HG03060 (cell line): ENCODE data around the gene CALN1.
"Not testable (repeated sequence)": the region's sequence is repeated elsewhere in the genome, so short reads cannot be mapped to it uniquely, and the experiment has no call there.

ENCODE experiments used
- ATAC-seq: cut with Tn5 transposase; IDR thresholded peaks from one replicate; pipeline ENCODE4 v1.9.1; 2021; ENCODE audit warnings: low read depth, moderate number of reproducible peaks; ENCODE audit not compliant: unreplicated experiment

CALN1 gene

DNA sequence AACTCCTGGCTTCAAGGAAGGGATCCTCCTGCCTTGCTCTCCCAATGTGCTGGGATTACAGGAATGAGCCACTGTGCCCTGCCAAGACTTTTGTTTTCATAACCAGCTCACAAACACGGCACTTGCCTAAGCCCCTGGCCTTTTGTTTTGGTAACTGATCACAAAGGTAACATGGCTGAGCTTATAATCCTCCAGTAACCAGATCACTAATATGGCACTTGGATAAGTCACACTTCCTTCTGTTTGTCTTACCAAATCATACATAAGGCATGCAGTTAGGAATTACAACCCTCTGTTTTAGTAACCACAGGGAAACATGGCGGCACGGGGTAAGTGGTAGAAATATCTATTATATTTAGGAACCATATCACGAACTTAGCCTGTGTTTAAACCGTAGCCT is 577.1 kb downstream of the CALN1 start:
- no peak for ATAC-seq

DNA sequence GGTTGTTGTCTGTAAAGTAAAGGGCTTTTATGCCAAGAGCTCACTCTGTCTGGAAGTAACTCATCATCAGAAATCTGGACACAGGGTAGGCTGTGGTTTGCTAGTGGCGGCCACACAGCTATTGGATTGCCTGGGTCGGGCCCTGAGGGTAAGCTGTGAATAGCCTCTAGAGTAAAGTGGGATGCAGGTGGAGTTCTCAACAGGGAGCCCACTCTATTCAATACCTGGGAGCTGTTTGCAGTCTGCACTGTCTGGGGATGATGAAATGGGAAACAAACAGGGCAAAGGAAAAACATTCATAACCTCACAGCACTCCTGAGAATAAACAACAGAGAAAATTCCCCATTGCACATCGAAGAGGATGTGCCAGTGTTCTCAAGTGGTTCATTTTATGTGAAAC is 582.6 kb downstream of the CALN1 start:
- no peak for ATAC-seq

DNA sequence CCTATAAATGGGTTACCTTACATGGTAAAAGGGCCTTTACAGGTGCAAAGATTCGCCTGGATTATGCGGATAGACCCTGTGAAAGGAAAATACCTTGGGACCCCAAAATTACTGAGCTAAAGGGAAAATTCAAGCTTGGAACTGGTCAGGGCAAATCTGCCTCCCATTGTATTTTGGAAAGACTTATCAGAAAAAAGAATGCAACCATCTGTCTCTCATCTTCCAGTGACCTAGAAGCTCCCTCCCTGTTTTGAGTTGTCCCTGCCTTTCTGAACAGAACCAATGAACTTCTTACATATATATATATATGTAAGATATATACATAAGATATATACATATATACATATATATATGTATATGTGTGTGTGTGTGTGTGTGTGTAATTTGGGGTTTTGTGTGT is 583.8 kb downstream of the CALN1 start:
- no peak for ATAC-seq

DNA sequence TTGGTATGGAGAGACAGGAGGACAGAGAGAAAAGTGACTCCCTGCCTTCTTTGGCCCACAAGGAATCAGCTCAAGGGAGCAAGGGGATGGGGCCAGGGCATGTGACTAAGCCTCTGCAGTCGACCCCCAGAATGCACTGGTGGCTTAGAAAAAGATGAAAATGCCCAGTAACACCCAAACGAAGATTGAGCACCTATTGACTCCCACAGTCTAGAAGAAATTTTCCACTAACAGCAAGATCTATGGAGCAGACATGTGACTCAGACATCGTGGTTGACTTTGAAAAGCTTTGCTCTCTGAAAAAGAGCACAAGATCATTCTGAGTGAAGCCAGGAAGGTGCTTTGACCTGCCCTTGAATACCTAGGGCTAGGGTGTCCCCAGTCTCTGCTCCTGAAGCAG is 586.0 kb downstream of the CALN1 start:
- no peak for ATAC-seq

DNA sequence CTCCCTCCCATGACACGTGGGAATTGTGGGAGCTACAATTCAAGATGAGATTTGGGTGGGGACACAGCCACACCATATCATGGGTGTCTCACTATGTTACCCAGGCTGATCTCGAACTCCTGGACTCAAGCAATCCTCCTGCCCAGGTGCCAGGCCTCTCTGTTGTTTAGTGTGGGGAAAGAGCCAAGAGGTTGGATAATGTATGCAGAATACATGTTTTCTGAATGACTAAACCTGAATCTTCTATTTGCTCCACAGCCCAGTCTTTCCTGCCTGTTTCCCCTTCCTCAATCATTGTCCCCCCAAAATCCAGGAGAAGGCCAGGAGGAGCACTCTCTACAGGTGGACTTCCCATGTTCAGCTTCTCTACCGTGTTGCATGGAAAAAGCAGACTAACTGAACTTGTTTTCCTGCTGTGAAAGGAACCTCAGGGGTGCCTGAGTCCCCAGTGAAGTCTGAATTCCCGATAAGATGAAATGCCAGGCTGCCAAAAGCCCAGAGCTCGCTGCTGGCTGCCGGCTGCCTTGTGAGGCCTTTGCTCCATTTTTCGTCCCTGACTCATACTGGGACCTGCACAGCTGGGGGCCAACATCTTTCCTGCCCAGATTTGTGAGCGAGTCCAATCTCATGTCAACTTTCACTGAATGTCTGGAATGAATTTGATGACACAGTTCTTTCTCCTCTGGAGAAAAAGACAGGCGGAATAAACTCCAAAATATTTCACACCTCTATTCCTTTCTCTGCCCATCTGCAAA is 588.0 kb downstream of the CALN1 start:
- no peak for ATAC-seq

DNA sequence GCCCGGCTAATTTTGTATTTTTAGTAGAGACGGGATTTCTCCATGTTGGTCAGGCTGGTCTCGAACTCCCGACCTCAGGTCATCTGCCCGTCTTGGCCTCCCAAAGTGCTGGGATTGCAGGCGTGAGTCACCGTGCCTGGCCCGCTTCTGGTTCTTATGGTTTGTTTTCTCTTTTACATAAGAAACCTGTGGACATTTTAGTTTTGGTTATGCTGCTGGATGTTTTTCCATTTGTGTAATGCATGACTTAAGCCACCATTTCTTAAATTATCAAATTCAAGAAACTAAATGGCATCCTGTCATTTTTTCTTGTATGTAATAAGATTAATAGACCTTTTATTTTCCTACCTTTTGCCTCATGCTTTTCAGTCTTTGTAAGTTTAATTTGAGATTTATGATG is 589.7 kb downstream of the CALN1 start:
- not testable (repeated sequence) for ATAC-seq

DNA sequence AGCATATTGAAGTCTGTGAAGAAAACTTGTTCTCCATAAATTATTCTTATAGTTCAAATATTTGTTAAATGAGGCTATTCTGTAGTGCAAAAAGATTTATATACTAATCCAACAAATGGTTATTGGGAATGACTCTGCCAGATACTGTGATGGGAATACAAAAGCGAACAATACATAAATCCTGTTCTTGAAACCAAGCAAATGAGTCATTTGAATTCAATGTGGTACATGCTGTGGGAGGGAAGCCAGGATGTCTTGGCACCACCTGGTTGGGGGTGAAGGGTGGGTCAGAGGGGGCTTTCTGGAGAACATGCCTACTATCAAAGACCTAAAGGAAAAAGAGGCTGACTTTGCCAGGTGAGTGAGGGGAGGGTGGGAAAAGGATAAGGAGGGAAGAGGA is 594.2 kb downstream of the CALN1 start:
- no peak for ATAC-seq

DNA sequence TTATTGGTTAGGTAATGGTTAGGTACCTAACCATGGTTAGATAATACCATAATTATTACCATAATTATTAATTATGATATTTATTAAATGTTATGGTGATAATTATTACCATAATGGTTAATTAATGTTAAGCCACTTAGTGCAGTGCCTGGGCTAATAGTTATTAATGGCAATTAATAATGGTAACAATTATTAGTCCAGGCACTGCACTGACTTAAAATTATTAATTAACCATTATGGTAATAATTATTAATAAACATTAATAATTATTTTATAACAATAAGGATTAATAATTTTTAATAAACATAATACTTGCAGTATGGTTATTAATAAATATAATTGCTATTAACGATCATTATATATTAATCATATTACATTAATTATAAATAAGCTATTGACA is 604.0 kb downstream of the CALN1 start:
- no peak for ATAC-seq

DNA sequence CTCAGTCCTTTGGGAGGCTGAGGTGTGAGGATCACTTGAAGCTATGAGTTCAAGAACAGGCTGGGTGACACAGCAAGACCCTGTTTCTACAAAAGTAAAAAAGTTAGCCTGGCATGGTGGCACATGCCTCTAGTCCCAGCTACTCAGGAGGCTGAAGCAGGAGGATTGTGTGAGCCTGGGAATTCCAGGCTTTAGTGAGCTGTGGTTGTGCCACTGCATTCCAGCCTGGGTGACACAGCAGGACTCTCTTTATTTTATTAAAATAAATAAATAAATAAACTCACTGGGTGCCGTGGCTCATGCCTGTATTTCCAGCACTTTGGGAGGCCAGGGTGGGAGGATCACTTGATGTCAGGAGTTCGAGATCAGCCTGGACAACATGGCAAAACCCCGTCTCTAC is 607.9 kb downstream of the CALN1 start:
- ATAC-seq, result no peak

DNA sequence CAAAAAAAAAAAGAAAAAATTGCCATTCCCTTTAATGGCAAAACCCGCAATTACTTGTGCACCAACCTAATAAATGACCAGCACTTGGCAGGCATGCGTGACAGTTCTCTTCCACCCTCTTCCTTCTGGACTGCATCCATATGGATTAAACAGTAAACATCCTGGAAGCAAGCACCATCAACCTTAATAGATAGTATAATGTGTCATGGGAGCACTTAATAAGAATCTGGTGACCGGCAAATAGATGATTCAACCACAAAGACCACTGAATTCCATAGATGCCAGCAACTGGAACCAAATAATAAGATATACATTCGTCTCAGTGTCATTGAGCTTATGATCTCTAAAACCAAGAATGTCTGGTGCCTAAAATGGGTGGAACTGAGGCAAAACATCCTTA is 610.2 kb downstream of the CALN1 start:
- no peak for ATAC-seq

DNA sequence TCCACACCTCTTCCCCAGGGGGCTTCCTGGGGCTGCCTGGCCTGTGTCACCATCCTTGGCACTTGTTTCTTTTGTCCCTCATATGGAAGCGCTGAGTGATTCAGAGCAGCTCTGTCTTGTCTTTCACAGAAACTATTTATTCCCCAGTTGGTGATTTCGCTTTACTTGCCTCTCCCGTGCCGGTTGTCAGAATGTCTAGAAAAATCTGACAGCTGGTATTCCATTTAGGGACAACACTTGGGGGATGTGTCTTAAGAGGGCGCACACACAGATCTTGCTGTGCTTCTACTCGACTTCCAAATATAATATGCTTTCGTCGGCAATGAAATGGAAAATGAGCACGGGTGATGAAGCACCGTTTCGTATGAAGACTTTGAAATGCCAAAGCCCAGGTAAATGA is 611.8 kb downstream of the CALN1 start:
- ATAC-seq, result no peak

DNA sequence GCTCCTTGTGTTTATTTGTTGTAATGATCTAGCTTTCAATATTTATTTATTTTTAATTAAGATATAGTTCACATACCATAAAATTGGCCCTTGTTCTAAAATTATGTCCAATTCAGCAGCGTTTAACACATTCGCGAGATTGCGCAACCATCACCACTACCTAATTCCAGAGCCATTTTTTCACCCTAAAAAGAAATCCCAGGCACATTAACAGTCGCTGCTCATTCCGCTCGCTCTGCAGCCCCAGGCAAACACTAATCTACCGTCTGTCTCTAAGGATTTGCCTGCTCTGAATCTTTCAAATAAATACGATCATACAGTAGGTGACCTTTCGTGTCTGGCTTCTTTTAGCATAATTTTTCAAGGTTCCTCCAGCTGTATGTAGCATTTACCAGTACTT is 616.7 kb downstream of the CALN1 start:
- ATAC-seq, result no peak

DNA sequence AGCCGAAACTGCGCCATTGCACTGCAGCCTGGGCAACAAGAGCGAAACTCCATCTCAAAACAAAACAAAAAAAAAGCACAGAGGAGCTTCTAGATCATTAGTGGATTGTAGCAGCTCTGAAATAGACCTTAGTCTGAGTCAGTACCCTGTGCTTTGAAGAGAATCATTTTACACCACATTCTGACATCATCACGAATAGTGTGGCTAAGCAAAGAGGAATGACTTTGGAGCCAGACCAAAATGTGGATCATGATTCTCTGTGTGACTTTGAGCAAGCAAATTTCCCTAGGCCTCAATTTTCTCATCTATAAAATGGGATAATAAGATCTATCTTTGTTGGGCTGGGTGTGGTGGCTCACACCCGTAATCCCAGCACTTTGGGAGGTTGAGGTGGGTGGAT is 618.9 kb downstream of the CALN1 start:
- no peak for ATAC-seq

DNA sequence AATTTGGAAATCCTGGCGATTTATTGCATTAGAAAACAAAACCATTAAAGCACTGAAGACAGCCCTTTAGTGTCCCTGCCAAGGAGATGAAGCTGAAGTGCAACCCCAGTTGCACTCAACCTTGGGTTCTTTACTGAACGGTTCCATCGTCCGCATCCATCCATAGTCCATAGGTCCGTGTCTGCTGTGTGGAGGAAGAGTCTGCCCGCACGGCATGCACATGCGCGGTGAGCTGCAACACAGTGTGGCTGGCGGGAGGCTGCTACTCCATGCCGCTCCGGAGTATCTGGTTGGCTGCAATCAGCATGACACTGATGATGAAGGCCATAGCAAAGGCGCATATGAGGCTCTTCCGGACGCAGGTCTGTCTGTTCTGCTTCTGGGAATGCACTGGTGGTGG is 624.6 kb downstream of the CALN1 start:
- no peak for ATAC-seq

DNA sequence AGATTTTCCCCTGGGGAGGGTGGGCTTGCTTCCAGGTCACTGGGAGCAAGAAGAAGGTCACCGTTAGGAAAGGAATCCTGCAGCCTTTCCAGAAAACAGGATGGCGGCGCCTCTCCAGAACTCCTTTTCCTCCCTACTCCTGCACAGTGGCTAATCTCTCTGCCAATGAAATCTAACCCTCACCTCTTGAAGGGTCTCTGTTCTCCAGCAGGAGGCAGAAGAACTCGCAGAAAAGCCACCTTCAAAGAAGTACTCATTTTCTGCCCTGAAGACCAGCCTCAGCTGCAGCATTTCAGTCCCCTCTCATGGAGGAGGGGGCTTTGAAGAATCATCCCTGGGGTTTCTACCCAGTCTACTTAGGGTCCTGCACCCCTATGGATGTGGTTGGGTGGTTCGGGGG is 626.9 kb downstream of the CALN1 start:
- no peak for ATAC-seq

DNA sequence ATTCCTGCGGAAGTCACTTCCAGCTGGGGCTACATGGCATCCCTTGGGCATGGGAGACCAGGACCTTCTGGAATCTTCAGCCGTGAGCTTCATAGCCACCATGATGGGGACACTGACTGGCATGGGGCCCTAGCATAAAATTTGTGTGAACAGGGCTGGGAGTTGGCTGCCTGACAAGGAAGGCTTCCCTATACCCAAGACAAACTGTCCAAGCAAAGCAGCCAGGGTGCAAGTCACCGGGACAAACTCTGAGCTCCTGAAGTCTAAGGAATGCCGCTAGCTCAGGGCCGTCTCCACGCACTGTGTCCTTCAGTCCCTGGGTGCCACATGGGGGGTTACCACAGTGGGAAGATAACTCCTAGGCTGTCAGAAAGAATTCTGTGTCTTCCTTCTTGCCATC is 627.4 kb downstream of the CALN1 start:
- ATAC-seq, result no peak

DNA sequence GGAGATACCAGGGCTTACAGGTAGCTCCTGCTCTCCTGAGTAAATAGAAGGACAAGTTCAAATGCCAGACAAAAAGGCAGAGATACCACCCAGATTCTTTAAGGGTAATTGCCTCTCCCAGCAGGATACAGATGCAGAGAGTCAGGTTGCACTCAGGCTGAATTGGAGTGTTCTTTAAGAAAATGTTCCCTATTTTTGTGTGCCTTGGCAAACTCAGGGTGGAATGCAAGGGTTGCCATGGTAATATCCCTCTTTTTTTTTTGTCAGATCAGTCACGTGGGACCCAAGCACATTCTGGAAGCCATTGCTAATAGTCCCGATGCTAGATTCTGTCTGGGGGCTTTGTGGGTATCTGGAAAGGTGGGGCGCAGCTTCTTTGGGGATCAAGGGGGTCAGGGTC is 628.0 kb downstream of the CALN1 start:
- no peak for ATAC-seq

DNA sequence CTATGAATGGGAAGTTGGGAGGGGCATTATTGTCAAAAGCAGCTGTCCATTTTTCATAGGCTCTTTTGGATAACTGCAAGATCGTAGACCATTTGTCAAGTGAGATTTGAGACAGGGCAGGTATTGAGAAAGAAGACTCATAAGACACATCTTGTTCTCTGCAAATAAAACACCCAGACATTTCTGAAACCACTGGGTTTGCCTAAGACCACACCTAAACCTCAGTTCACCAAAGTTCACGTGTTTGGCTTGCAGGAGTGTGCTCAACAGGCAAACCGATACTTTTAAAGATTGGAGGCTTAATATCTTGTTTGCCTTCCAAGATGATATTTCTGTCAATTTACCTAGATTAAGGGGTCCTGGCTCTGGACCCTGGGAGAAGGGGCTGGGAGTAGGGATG is 628.4 kb downstream of the CALN1 start:
- ATAC-seq, result no peak

DNA sequence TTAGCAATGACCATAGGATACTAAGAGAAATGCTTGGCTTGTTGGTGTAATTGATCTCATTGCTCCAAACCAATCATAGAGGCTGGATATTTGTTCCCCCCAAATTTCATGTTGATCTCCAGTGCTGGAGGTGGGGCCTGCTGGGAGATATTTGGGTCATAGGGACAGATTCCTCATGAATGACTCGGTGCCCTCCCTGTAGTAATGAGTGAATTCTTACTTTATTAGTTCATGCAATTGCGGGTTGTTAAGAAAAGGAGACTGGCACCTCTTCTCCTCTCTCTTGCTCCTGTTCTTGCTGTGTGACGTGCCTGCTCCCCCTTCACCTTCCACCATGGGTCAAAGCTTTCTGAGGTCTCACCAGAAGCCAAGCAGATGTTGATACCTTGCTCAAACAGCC is 630.1 kb downstream of the CALN1 start:
- no peak for ATAC-seq

DNA sequence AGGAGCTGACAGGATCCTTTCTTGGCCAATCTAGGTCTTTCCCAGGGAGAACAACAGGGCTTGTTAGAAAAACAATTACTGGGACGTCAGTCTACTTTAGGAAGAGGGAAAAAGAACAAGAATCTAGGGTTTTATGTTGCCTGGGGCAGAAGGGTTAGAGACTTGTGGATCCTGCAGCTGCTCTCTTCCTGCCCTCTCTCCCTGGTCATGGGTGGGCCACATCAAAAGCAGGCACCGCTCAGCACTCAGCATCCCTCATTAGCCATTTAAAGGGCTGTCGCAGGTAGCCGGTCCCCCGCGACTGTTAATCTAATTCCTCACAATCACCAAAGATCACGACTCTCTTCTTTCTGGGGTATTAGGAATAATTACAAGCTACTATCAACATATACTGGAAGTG is 631.9 kb downstream of the CALN1 start:
- no peak for ATAC-seq

DNA sequence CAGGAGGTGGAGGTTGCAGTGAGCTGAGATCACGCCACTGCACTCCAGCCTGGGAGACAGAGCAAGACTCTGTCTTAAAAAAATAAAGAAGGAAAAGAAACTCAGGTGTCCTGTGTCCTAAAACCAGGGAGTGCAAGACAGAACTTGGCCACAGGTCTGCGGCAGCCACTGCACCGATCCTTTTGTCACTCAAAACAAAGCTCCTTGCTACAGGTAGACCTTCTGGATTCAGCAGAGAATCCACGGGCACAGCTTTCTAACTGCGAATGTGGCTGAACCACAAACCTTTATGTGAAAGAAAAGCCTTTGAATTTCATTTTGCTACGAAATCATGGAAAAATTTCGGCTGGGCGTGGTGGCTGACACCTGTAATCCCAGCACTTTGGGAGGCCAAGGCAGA is 634.9 kb downstream of the CALN1 start:
- no peak for ATAC-seq

DNA sequence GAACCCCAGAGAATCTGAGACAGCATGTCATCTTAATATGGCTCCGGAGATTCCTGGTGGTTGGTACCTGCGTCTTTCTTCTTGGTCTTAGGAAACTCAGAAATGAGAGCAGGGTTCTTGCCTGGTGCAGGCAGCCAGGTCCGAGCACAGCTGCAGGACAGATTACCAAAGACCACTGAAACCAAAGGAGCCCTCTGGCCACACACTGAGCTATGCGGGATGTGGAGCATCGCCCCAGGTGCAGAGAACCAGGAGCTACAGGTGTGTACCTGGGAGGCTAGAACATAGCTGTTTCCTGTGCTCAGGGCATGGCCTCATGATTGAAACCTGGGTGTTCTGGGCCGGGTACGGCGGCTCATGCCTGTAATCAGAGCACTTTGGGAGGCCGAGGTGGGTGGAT is 635.4 kb downstream of the CALN1 start:
- no peak for ATAC-seq

DNA sequence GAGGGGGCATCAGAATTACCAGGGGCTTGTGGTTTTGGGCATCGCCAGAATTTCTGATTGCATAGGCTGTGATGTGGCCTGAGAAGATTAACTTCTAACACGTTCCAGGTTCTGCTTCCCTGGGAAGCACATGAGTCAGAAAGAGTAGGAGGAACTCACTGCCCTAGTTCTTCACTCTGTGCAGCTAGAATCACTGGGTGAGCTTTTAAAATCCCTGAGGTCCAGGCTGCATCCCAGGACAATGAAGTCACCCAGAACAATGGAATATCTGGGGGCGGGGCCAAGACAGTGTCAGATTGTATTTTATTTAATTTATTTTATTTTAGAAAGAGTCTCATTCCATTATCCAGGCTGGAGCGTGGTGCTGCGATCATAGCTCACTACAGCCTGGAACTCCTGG is 636.5 kb downstream of the CALN1 start:
- no peak for ATAC-seq
